ENCODE data around the gene NUP93.
"Not testable (repeated sequence)": the region's sequence is repeated elsewhere in the genome, so short reads cannot be mapped to it uniquely, and the experiment has no call there.

The NUP93 gene

DNA sequence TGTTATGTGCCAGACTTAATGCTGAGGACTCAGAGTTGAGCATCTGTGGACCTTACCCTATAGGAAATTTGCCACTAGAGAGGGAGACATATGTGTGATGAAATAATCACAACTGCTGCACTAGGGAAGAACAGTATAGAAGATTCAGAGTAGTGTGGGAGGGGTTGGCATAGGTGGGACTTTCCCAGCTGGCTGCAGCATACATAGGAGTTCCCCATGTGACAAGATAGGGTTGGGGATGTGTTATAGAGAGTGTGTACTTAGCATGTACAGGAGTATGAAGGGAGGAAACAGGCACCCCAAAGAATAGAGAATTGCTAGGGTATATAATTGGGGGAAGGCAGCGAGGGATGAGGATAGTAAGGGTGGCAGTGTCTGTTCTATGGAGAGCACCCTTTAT, 2.9 kb downstream of the NUP93 start:
- DNase-seq (ENCODE audit: low spot score), result no peak
- TF ChIP-seq CTCF (IDR thresholded peaks at IDR 0.05; ENCODE audit: poor library complexity, severe bottlenecking), result no peak

DNA sequence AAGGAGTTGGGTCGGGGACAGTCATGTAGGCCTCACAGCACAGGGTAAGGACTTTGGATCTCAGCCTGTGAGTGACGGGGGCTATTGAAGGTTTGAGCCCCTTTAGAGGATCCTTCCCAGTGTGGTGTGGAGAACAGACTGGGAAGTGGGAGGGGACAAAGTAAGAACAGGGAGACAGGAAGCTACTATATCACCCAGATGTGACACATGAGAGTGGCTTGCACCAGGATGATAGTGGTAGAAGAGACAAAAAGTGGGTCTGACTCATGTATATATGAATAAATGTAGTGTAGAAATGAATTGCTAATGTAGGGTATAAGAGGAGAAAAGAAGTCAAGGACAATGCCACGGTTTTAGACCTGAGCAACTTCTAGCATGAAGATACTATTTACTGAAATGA, 4.5 kb downstream of the NUP93 start:
- Histone ChIP-seq H3K27me3 (ENCODE audit: insufficient read depth, poor library complexity, severe bottlenecking) (no peaks in the 10 kb centered on the region), H3K4me1 (ENCODE audit: insufficient read depth, poor library complexity, severe bottlenecking) (peaks cover 2% of the 10 kb centered on the region), H3K9me3 (ENCODE audit: severe bottlenecking) (no peaks in the 10 kb centered on the region), H3K4me3 (ENCODE audit: severe bottlenecking) (no peak overlapping the region), H3K36me3 (ENCODE audit: low read depth) (peaks cover 11% of the 10 kb centered on the region; the same call in 1 of the 2 replicates), H3K27ac (ENCODE audit: poor library complexity, severe bottlenecking) (no peak overlapping the region)
- DNase-seq (ENCODE audit: low spot score), result no peak
- no peak for ATAC-seq (ENCODE audit: low read depth)
- no peak for TF ChIP-seq CTCF (IDR thresholded peaks at IDR 0.05; ENCODE audit: poor library complexity, severe bottlenecking)

More for the DNA sequence above, 2.9 kb downstream of the NUP93 start:
- Histone ChIP-seq H3K4me3 (ENCODE audit: severe bottlenecking) (no peak overlapping the region), H3K4me1 (ENCODE audit: insufficient read depth, poor library complexity, severe bottlenecking) (peaks cover 3% of the 10 kb centered on the region), H3K36me3 (ENCODE audit: low read depth) (peaks cover 11% of the 10 kb centered on the region; the same call in 1 of the 2 replicates), H3K27ac (ENCODE audit: poor library complexity, severe bottlenecking) (no peak overlapping the region), H3K9me3 (ENCODE audit: severe bottlenecking) (no peaks in the 10 kb centered on the region), H3K27me3 (ENCODE audit: insufficient read depth, poor library complexity, severe bottlenecking) (no peaks in the 10 kb centered on the region)
- ATAC-seq (ENCODE audit: low read depth), result no peak

DNA sequence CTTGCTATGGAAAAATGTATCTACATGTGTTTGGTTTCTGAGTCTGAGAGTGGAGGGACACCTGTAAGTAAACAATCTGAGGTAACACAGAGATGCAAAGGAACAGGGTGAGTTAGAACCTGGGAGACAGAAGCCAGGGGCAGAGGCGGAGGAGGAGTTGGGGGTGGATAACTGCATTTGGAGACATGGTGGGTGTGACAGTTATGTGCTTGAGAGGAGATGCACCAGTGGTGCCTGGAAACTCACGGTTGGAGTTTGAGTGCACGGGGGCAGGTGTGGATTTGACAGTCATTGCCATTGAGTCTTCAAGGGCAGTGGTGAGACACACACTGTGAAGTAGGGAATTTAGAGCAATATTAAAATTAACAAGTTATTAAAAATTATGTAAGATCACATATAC, 6.5 kb downstream of the NUP93 start:
- no peaks in the 10 kb centered on the region for H3K9me3 ChIP-seq (ENCODE audit: severe bottlenecking)
- H3K36me3 ChIP-seq (ENCODE audit: low read depth), result peaks cover 11% of the 10 kb centered on the region; the same call in 1 of the 2 replicates
- H3K4me1 ChIP-seq (ENCODE audit: insufficient read depth, poor library complexity, severe bottlenecking), result peaks cover 6% of the 10 kb centered on the region
- no peak for TF ChIP-seq CTCF (IDR thresholded peaks at IDR 0.05; ENCODE audit: poor library complexity, severe bottlenecking)
- H3K27me3 ChIP-seq (ENCODE audit: insufficient read depth, poor library complexity, severe bottlenecking), result no peaks in the 10 kb centered on the region
- DNase-seq (ENCODE audit: low spot score), result no peak
- no peak for ATAC-seq (ENCODE audit: low read depth)
- H3K4me3 ChIP-seq (ENCODE audit: severe bottlenecking), result no peak overlapping the region
- no peak overlapping the region for H3K27ac ChIP-seq (ENCODE audit: poor library complexity, severe bottlenecking)

GRCh38 chr16:56737539-56737938, 7.6 kb downstream of the NUP93 start:
- Histone ChIP-seq H3K36me3 (ENCODE audit: low read depth) (peaks cover 11% of the 10 kb centered on the region; the same call in 1 of the 2 replicates), H3K27me3 (ENCODE audit: insufficient read depth, poor library complexity, severe bottlenecking) (no peaks in the 10 kb centered on the region), H3K27ac (ENCODE audit: poor library complexity, severe bottlenecking) (no peak overlapping the region), H3K4me1 (ENCODE audit: insufficient read depth, poor library complexity, severe bottlenecking) (peaks cover 16% of the 10 kb centered on the region), H3K4me3 (ENCODE audit: severe bottlenecking) (no peak overlapping the region), H3K9me3 (ENCODE audit: severe bottlenecking) (no peaks in the 10 kb centered on the region)
- DNase-seq (ENCODE audit: low spot score) (no peak), ATAC-seq (ENCODE audit: low read depth) (no peak)
- TF ChIP-seq CTCF (IDR thresholded peaks at IDR 0.05; ENCODE audit: poor library complexity, severe bottlenecking), result no peak

DNA sequence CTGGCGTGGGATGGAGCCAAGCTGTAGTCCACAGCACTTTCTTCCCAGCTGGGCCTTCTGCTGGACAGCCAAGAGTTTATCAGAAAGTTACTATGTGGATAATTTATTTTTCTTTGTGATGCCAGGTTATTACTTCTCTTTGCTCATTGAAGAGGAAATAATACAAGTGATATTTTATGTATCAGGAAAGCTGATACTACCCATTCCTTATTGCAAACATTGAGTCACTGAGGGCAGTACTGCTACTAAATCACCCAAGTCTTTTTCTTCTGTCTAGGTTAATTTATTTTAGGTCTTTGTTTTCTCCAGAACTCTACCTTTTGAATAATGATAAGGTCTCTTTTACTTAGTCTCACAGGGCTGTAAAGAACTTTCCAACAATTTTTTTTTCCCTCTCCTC, 8.3 kb downstream of the NUP93 start:
- H3K36me3 ChIP-seq (ENCODE audit: low read depth), result peaks cover 11% of the 10 kb centered on the region
- ATAC-seq (ENCODE audit: low read depth) (no peak), DNase-seq (ENCODE audit: low spot score) (no peak)
- H3K27me3 ChIP-seq (ENCODE audit: insufficient read depth, poor library complexity, severe bottlenecking), result no peaks in the 10 kb centered on the region
- no peak overlapping the region for H3K27ac ChIP-seq (ENCODE audit: poor library complexity, severe bottlenecking)
- no peaks in the 10 kb centered on the region for H3K9me3 ChIP-seq (ENCODE audit: severe bottlenecking)
- TF ChIP-seq CTCF (IDR thresholded peaks at IDR 0.05; ENCODE audit: poor library complexity, severe bottlenecking), result no peak
- H3K4me1 ChIP-seq (ENCODE audit: insufficient read depth, poor library complexity, severe bottlenecking), result peaks cover 21% of the 10 kb centered on the region
- no peak overlapping the region for H3K4me3 ChIP-seq (ENCODE audit: severe bottlenecking)

GRCh38 chr16:56739378-56739777, 9.4 kb downstream of the NUP93 start:
- not testable (repeated sequence) for H3K36me3 ChIP-seq (ENCODE audit: low read depth); H3K27me3 ChIP-seq (ENCODE audit: insufficient read depth, poor library complexity, severe bottlenecking); DNase-seq (ENCODE audit: low spot score); H3K27ac ChIP-seq (ENCODE audit: poor library complexity, severe bottlenecking); ATAC-seq (ENCODE audit: low read depth); H3K4me3 ChIP-seq (ENCODE audit: severe bottlenecking); H3K9me3 ChIP-seq (ENCODE audit: severe bottlenecking)
- H3K4me1 ChIP-seq (ENCODE audit: insufficient read depth, poor library complexity, severe bottlenecking), result peaks cover 21% of the 10 kb centered on the region

All from RWPE2 (cell line).